Ectodermal cell (in vitro differentiated cells): ENCODE measurements around the gene HERC3. TPM values are rescaled to one million over a fixed set of nuclear protein-coding genes. Genes with fewer than 3 reads are reported as not detected.

Source experiments
- H3K27ac ChIP-seq: 2 replicates; pipeline ENCODE4 v1.7.0; 2013; ENCODE audit warnings: mild to moderate bottlenecking, low read depth, low read length; ENCODE audit not compliant: insufficient read depth, poor library complexity, severe bottlenecking
- H3K27me3 ChIP-seq: 2 replicates; pipeline ENCODE4 v1.7.0; 2013; ENCODE audit warnings: mild to moderate bottlenecking, low read length; ENCODE audit not compliant: insufficient read depth, control insufficient read depth, poor library complexity, severe bottlenecking
- H3K36me3 ChIP-seq: one replicate; pipeline ENCODE4 v1.7.0; 2013; ENCODE audit warnings: low read length; ENCODE audit not compliant: control insufficient read depth, insufficient read depth
- H3K4me1 ChIP-seq: one replicate; pipeline ENCODE4 v1.7.0; 2013; ENCODE audit warnings: low read length; ENCODE audit not compliant: control insufficient read depth, insufficient read depth
- H3K4me3 ChIP-seq: 2 replicates; pipeline ENCODE4 v1.7.0; 2013; ENCODE audit warnings: low read depth, low read length, control low read depth; ENCODE audit not compliant: insufficient read depth
- H3K9me3 ChIP-seq: 2 replicates; pipeline ENCODE4 v1.7.0; 2013; ENCODE audit warnings: mild to moderate bottlenecking, low read length, moderate library complexity; ENCODE audit not compliant: control insufficient read depth
- WGBS, 2 experiments: methylation state at CpG; one replicate each; pipeline ENCODE4 v1.1.7; 2013; ENCODE audit warnings: missing lambda C conversion rate in 2 of 2; 5-methylcytosine and 5-hydroxymethylcytosine counted together
- polyA plus RNA-seq, 4 experiments: library from polyadenylated mRNA; stranded (reverse); fragments of 50-300 nt; gene quantifications; one replicate each; pipeline ENCODE4 v1.2.3, GENCODE V29; 2013

Gene HERC3
- polyA plus RNA-seq (2013, experiment 1 of 4) = 2.6 TPM
- polyA plus RNA-seq (2013, experiment 2 of 4) = 2.1 TPM
- polyA plus RNA-seq (2013, experiment 3 of 4) = 1.8 TPM
- polyA plus RNA-seq (2013, experiment 4 of 4) = 2.9 TPM

- Histone ChIP-seq H3K4me3 (peak within 1 kb of the TSS; percentile 46), H3K27me3 (peaks cover 47% of the 10 kb centered on the region), H3K36me3 (no peaks in the 10 kb centered on the region), H3K4me1 (peaks cover 5% of the 10 kb centered on the region), H3K9me3 (no peaks in the 10 kb centered on the region), H3K27ac (no peak within 1 kb of the TSS)
- WGBS, 2 experiments = 0% methylated on average over 73 of the region's 73 CpGs
Measured at GRCh38 chr4:88591787-88592599, at the start of gene HERC3. Gene HERC3, plus strand, starts transcription at chr4:88592480. Its CDS starts 13,344 bp downstream, at chr4:88605824.

- no peaks in the 10 kb centered on the region for H3K36me3 ChIP-seq
- WGBS, 2 experiments = 89 to 96% methylated on average over 7 of the region's 7 CpGs
Measured at GRCh38 chr4:88549815-88550214, 42.5 kb upstream of the HERC3 start.

GRCh38 chr4:88567591-88567990, 24.7 kb upstream of the HERC3 start:
- Histone ChIP-seq H3K9me3 (no peaks in the 10 kb centered on the region), H3K4me3 (no peak overlapping the region), H3K27me3 (no peaks in the 10 kb centered on the region), H3K4me1 (no peaks in the 10 kb centered on the region), H3K27ac (no peak overlapping the region), H3K36me3 (no peaks in the 10 kb centered on the region)
- WGBS, 2 experiments = 100% methylated on average over 1 of the region's 1 CpG; no CpG with 5 or more reads in 1 of the 2 experiments

More at GRCh38 chr4:88549815-88550214, 42.5 kb upstream of the HERC3 start:
- no peaks in the 10 kb centered on the region for H3K4me1 ChIP-seq
- no peak overlapping the region for H3K27ac ChIP-seq
- H3K9me3 ChIP-seq = no peaks in the 10 kb centered on the region
- H3K27me3 ChIP-seq = no peaks in the 10 kb centered on the region
- no peak overlapping the region for H3K4me3 ChIP-seq

- H3K36me3 ChIP-seq = no peaks in the 10 kb centered on the region
- no peak overlapping the region for H3K4me3 ChIP-seq
- no peaks in the 10 kb centered on the region for H3K9me3 ChIP-seq
- H3K27me3 ChIP-seq = no peaks in the 10 kb centered on the region
- no peak overlapping the region for H3K27ac ChIP-seq
- H3K4me1 ChIP-seq = no peaks in the 10 kb centered on the region
Measured at GRCh38 chr4:88570001-88570400, 22.3 kb upstream of the HERC3 start.

- no peak overlapping the region for H3K27ac ChIP-seq
- H3K9me3 ChIP-seq = no peaks in the 10 kb centered on the region
- no peaks in the 10 kb centered on the region for H3K27me3 ChIP-seq
- no peak overlapping the region for H3K4me3 ChIP-seq
- H3K36me3 ChIP-seq = no peaks in the 10 kb centered on the region
- H3K4me1 ChIP-seq = no peaks in the 10 kb centered on the region
- WGBS, 2 experiments = 90 to 92% methylated on average over 1 to 2 of the region's 2 CpGs
Measured at GRCh38 chr4:88573276-88573980, 18.9 kb upstream of the HERC3 start.

GRCh38 chr4:88573995-88574394, 18.3 kb upstream of the HERC3 start:
- Histone ChIP-seq H3K27ac (no peak overlapping the region), H3K9me3 (no peaks in the 10 kb centered on the region), H3K27me3 (no peaks in the 10 kb centered on the region), H3K4me3 (no peak overlapping the region), H3K36me3 (no peaks in the 10 kb centered on the region), H3K4me1 (no peaks in the 10 kb centered on the region)
- 56 to 61% methylated on average over 2 of the region's 2 CpGs for WGBS, 2 experiments

GRCh38 chr4:88575186-88575585, 17.1 kb upstream of the HERC3 start:
- Histone ChIP-seq H3K36me3 (no peaks in the 10 kb centered on the region), H3K4me3 (no peak overlapping the region), H3K27ac (no peak overlapping the region), H3K9me3 (no peaks in the 10 kb centered on the region), H3K27me3 (no peaks in the 10 kb centered on the region), H3K4me1 (no peaks in the 10 kb centered on the region)
- WGBS, 2 experiments = 81% methylated on average over 1 of the region's 1 CpG; no CpG with 5 or more reads in 1 of the 2 experiments

- WGBS, 2 experiments = 94 to 95% methylated on average over 2 of the region's 2 CpGs
- Histone ChIP-seq H3K27me3 (no peaks in the 10 kb centered on the region), H3K36me3 (no peaks in the 10 kb centered on the region), H3K4me3 (no peak overlapping the region), H3K27ac (no peak overlapping the region), H3K9me3 (no peaks in the 10 kb centered on the region), H3K4me1 (no peaks in the 10 kb centered on the region)
Measured at GRCh38 chr4:88582493-88582892, 9.8 kb upstream of the HERC3 start.

GRCh38 chr4:88583631-88584470, 8.4 kb upstream of the HERC3 start:
- Histone ChIP-seq H3K36me3 (no peaks in the 10 kb centered on the region), H3K27me3 (peaks cover 4% of the 10 kb centered on the region), H3K9me3 (no peaks in the 10 kb centered on the region), H3K27ac (no peak overlapping the region), H3K4me3 (no peak overlapping the region), H3K4me1 (no peaks in the 10 kb centered on the region)
- 93% methylated on average over 3 of the region's 3 CpGs for WGBS, 2 experiments
